ENCODE measurements around the gene AGXT.

AGXT gene

DNA sequence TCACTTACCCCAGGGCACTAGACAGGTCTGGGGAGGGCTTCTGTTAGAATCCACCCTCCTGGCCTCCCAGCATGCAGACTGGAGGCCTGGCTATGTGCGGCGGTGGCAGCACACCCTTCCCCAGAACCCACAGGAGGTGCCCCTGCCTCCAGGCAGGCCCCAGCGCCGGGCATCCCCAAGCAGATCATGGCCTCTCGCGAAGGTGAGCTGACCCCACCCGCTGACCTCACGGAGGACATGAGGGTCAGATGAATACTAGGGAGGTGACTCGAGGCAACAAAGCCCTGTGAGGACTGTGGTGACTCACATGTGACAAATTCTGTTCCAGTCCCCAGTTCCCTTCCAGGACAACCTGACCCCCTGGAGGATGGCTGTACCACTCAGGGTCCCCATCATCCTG is 25.4 kb downstream of the AGXT start:
- in situ Hi-C loops (cut with MboI; ENCODE audit: low pct_unique_long_range_greater_than_20kb, low sequenced_read_pairs): no loop called here
- DNase-seq: no peak

DNA sequence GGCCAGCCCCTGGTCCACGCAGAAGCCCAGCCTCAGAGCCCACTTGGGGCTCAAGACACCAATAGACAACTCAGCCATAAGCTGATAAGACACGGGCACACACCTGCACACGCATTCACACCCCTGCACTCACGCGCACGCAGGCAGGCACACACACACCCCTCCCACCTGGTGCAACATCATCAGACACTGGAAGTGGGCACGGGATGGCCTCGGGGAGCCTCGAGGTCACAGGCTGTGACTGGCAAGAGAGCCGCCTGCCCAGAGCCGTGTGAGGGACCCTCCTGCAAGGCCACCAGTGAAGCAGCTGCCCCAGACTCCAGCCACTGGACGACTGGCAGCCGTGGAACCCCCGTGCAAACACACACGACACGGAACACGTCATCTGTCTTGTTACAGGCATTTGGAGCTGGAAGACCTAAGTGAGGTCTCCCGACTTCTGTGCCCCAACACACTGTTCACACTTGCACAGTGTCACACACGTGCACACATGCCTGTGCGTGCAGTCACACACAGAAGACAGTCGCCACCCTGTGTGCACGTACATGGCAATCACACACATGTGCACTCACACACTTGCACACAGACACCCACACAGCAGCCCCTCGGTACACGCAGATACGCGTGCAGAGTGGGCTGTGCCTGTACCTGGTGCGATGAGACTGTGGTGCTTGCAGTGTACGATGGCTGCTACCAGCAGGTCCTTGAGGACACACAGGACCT is 26.4 kb downstream of the AGXT start:
- in situ Hi-C loops (cut with MboI; ENCODE audit: low pct_unique_long_range_greater_than_20kb, low sequenced_read_pairs): no loop called here
- DNase-seq: no peak

GRCh38 chr2:240895656-240896388 is 27.2 kb downstream of the AGXT start, which contains the start of gene MAB21L4:
MAB21L4 (minus strand) TSS chr2:240896156; CDS start chr2:240895997, 159 bp downstream.
- in situ Hi-C loops (cut with MboI; ENCODE audit: low pct_unique_long_range_greater_than_20kb, low sequenced_read_pairs): no loop called here
- DNase-seq: no peak

GRCh38 chr2:240896394-240896793 is 27.8 kb downstream of the AGXT start:
- no peak for DNase-seq
- in situ Hi-C loops (cut with MboI; ENCODE audit: low pct_unique_long_range_greater_than_20kb, low sequenced_read_pairs): no loop called here

DNA sequence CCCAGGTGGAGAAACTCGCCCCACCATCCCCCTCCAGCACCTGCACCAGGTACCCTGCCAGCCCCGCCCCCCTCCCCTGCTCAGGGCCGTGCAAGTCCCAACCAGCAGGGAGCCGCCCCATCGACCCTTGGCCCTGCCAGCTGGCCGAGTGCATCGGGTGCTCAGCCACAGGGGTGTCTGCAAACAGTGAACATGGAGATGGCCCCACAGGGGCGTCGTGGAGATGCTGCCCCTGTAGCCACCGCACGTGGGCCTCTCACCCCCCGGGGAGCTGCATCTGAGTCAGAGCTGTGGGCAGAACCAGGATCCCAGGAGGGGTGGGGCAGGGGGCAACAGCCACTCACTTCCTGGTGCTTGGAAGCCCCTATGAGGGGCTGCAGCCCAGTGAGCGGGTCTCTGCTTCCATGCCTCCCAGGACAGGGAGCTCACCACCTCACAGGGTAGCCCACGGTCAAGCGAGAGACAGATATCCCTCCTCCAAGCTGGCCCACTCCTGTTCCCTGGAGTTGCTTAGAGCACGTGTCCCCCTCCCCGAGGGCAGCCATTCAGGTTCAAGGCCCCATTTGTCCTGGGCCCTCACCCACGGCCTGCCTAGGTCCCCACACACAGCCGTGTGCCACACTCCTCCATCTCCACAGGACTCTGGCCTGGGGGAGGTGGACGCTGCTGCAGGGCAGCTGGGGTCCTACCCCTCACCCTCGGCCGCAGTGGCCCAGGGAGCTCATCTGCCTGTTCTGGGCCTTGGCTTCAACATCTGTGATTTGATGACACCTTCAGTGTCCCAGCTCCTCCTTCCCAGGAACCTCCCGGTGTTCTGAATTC is 28.5 kb downstream of the AGXT start:
- in situ Hi-C loops (cut with MboI; ENCODE audit: low pct_unique_long_range_greater_than_20kb, low sequenced_read_pairs): no loop called here
- no peak for DNase-seq

GRCh38 chr2:240898108-240898730 is 29.6 kb downstream of the AGXT start:
- no peak for DNase-seq
- in situ Hi-C loops (cut with MboI; ENCODE audit: low pct_unique_long_range_greater_than_20kb, low sequenced_read_pairs): no loop called here

DNA sequence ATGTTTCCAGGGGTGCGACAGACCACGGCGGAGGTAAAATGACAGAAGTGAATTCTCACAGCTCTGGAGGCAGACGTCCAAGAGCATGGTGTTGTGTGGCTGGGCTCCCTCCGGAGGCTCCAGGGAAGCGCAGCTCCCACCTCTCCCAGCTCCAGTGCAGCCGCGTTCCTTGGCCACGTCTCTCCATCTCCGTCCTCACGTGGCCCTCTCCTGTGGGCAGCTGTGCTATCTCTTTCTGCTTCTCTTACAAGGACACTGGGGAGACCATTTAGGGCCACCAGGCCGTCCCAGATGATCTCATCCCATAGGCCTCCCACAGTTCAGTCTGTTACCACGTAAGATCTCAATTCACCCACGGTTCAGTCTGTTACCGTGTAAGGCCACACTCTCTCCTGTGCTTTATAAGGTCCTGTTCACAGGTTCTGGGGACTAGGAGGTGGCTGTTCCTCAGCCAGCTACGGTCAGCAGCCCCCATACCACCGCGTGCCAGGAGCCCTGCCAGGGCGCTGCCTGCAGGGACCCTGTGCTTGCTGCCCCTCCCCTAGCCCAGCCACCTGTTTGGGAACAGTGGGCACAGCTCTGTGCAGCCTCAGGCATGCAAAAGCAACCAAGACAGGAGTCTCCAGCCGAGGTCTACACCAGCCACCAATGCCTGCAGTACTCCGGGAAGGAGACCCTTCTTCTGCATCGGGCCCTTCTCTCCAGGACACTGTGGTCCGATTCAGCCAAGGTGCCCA is 30.3 kb downstream of the AGXT start:
- in situ Hi-C loops (cut with MboI; ENCODE audit: low pct_unique_long_range_greater_than_20kb, low sequenced_read_pairs): no loop called here
- no peak for DNase-seq

DNA sequence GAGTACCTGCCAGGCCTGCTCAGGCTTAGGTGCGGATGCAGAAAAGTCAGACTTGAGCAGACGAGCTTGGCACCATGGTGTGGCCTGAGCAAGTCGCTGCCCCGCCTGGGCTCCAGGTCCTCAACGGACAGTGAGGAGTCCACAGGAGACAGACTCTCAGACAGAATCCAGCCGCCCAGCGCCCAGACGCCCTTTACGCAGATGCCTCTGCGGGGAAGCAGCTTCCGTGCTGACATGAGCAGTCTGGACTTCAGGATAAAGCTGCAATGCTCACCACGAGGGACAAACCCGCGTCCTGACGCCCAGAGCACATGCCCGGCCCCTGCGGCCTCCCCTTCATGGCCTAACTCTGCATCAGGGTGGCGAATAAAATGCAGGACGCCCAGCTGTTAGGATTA is 30.8 kb downstream of the AGXT start:
- no peak for DNase-seq
- in situ Hi-C loops (cut with MboI; ENCODE audit: low pct_unique_long_range_greater_than_20kb, low sequenced_read_pairs): no loop called here

DNA sequence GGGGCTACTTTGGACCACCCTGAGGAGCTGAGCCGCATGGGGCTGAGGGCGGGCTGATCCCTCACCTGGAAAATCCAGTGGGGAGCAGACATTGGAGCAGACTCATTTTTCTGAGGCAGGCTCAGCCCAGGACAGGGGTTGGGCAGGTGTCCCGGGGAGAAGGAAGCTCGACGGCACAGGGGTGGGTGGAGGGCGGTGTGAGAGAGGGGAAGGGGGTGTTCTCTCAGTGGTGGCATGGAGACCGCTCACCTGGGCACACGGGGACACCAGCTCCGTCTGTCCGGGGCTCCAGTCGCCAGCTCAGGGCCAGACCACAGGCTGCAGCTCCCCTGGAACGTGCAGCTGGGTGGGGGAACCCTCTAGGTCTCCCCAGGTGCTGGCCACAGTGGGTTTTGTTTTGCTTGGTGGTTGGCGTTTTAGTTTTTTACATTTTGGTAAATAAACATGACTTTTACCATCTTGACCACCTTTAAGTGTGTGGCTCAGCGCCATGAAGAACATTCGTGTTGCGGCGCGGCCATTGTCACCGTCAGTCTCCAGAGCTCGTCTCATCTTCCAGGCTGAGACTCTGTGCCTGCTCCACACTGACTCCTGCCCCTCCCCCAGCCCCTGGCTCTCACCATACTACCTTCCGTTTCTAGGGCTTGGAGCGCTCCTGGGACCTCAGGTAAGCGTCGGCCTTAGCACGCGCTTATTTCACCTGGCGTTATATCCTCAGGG is 31.7 kb downstream of the AGXT start:
- no peak for DNase-seq
- in situ Hi-C loops (cut with MboI; ENCODE audit: low pct_unique_long_range_greater_than_20kb, low sequenced_read_pairs): no loop called here

DNA sequence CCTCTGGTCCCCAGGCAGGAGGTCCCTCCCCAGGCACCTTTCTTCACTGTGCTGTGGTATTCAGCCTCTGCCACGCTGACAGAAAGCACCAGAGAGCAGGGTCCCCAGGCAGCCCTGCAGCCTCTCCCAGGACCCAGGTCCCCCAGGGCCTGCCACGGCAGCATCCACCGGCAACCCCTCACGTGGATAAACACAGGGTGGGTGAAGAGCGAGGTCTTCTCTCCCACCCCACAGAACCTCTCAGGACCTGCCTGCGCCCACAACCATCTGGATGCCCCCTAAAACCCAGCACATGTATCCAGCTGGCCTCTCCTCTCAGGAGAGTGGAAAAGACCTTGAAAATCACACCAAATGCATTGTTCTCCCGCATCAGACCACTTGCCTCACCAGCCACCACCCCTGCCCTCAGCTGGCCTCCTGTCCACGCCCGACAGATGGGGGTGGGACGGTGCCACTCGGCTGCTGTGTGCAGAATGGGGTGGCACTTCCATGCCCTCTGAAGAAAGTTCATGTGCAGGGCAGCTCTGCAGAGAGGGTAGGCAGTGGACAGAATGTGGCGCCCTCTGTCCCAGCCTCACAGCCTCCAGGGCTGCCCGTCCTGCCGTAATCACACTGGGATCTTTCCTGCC is 33.5 kb downstream of the AGXT start:
- DNase-seq: no peak
- in situ Hi-C loops (cut with MboI; ENCODE audit: low pct_unique_long_range_greater_than_20kb, low sequenced_read_pairs): no loop called here

DNA sequence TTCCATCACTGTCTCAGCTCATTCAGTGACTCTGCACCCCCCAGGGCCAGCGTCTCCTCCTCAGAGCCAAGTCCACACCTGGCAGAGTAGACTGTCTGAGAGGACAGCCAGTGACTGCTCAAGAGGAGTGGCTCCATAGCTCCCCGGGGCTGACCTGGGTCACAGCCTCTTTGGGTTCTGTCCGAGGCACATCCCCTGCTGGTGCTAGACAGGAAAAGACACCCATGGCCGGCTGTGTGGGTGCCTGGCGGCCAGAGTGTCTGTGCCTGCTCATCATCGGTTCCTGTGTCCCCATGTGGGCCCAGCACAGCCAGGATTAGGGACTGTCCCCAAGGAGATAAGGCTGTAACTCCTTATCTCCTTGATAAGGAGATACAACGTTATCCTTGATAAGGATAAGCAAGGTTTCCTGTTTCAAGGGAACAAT is 34.0 kb downstream of the AGXT start:
- DNase-seq: no peak
- in situ Hi-C loops (cut with MboI; ENCODE audit: low pct_unique_long_range_greater_than_20kb, low sequenced_read_pairs): no loop called here

DNA sequence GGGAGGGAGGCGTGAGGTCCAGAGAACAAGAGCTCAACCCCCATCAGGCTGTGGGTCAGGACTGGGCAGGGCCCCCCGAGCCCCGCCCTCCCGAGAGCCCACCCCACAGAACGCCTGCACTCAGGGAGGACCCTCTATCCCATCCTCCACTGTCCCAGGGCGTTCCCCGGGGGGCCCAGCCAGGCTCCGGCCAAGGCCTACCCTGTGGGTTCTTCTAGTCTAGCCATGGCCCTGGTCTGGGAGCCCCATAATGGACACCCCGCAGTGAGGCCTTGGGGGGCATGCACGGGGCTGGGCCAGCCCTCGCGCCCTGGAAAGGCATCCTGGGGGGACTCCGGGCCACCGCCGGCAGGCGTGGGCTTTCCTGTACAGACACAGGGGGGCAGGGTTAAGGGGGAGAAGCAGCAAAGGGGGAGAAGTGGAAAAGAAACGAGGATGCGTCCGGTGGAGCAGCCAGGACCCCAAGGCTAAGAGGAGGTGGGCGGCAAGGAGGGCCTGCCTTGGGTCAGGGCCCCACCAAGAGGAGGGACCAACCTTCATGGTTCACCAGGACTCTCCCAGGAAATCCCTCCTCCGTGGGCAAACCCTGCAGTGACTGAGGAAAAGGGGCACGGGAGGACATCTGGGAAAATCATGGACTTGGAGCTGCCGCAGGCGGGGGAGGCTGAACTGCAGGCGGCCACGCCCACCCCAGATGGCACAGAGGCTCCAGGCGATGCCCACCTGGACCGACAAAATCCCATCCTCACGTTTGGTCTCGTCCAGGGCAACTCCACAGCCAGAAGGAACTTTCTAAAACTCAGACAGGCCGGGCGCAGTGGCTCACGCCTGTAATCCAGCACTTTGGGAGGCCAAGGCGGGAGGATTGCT is 34.8 kb downstream of the AGXT start:
- no peak for DNase-seq
- in situ Hi-C loops (cut with MboI; ENCODE audit: low pct_unique_long_range_greater_than_20kb, low sequenced_read_pairs): no loop called here

- in situ Hi-C loops (cut with MboI; ENCODE audit: low pct_unique_long_range_greater_than_20kb, low sequenced_read_pairs): no loop called here
These were observed 35.9 kb downstream of the AGXT start for GRCh38 chr2:240904216-240905175.

GRCh38 chr2:240905176-240905781 is 36.7 kb downstream of the AGXT start:
- in situ Hi-C loops (cut with MboI; ENCODE audit: low pct_unique_long_range_greater_than_20kb, low sequenced_read_pairs): no loop called here
- no peak for DNase-seq

More at GRCh38 chr2:240904216-240905175, 35.9 kb downstream of the AGXT start:
- no peak for DNase-seq

- DNase-seq: no peak
- in situ Hi-C loops (cut with MboI; ENCODE audit: low pct_unique_long_range_greater_than_20kb, low sequenced_read_pairs): no loop called here
These were observed 37.7 kb downstream of the AGXT start, which contains the start of gene CROCC2 for GRCh38 chr2:240906141-240906910. CROCC2 (plus strand) TSS chr2:240906336; CDS start chr2:240906514, 178 bp downstream.

All from KBM-7 (cell line).